OCI-LY7 (cell line): ENCODE measurements around the gene GPC4. TPM values are rescaled to one million over a fixed set of nuclear protein-coding genes. Genes with fewer than 3 reads are reported as not detected.

Experiments used
- BruUV-seq: library from RNA; stranded (reverse); fragments of 400-500 nt; replicated peaks from 2 replicates; lab custom pipeline; 2021; lab: Mats Ljungman, UMichigan
- CTCF ChIA-PET: fragments of 300-600 bp; sonication (Branson Sonifier 250); formaldehyde crosslinking; loops from one replicate; lab custom pipeline; 2022; ENCODE audit warnings: antibody characterized with exemption; ENCODE audit not compliant: unreplicated experiment; lab: Charles Lee
- POLR2A ChIA-PET: fragments of 300-600 bp; sonication (Branson Sonifier 250); formaldehyde crosslinking; loops from one replicate; lab custom pipeline; 2022; ENCODE audit warnings: antibody characterized with exemption; lab: Charles Lee
- DNase-seq: peaks from one replicate; pipeline ENCODE4 v3.0.0-alpha.2; 2015; ENCODE audit warnings: low spot score
- H2AFZ ChIP-seq: fragments of 200-600 bp; sonication (generic), shearing (Covaris generic); 2 replicates; pipeline ENCODE4 v1.6.1; 2014; ENCODE audit warnings: mild to moderate bottlenecking, antibody characterized with exemption, low read length, moderate library complexity
- H3K27ac ChIP-seq: fragments of 200-600 bp; sonication (generic); 2 replicates; pipeline ENCODE4 v1.5.1; 2014; ENCODE audit warnings: mixed run types, low read depth, mild to moderate bottlenecking, moderate library complexity, low read length, inconsistent platforms; ENCODE audit not compliant: poor library complexity, severe bottlenecking
- H3K36me3 ChIP-seq: fragments of 200-600 bp; sonication (generic); 2 replicates; pipeline ENCODE4 v1.6.1; 2014; ENCODE audit warnings: mild to moderate bottlenecking, antibody characterized with exemption, low read length, moderate library complexity, mixed read lengths; ENCODE audit not compliant: insufficient read depth
- H3K4me1 ChIP-seq: fragments of 200-600 bp; sonication (generic); 2 replicates; pipeline ENCODE4 v1.5.1; 2014; ENCODE audit warnings: mild to moderate bottlenecking, low read length; ENCODE audit not compliant: insufficient read depth, poor library complexity, severe bottlenecking
- H3K4me2 ChIP-seq: fragments of 200-600 bp; sonication (generic); 2 replicates; pipeline ENCODE4 v1.6.1; 2014; ENCODE audit warnings: mild to moderate bottlenecking, low read length
- H3K4me3 ChIP-seq: fragments of 200-600 bp; sonication (generic); 2 replicates; pipeline ENCODE4 v1.5.1; 2014; ENCODE audit warnings: mild to moderate bottlenecking, low read depth, low read length; ENCODE audit not compliant: poor library complexity, severe bottlenecking
- H3K79me2 ChIP-seq: fragments of 200-600 bp; sonication (generic); 2 replicates; pipeline ENCODE4 v1.6.1; 2016; ENCODE audit warnings: low read depth, mild to moderate bottlenecking, low read length, moderate library complexity, mixed read lengths; ENCODE audit not compliant: insufficient read depth
- H3K9me2 ChIP-seq: fragments of 200-600 bp; sonication (generic); 2 replicates; pipeline ENCODE4 v1.6.1; 2016; ENCODE audit warnings: mild to moderate bottlenecking, low read length, mixed read lengths; ENCODE audit not compliant: insufficient read depth
- H3K9me3 ChIP-seq: fragments of 200-600 bp; sonication (generic); 2 replicates; pipeline ENCODE4 v1.6.1; 2014; ENCODE audit warnings: mild to moderate bottlenecking, mixed run types, low read length, mixed read lengths
- H4K20me1 ChIP-seq: fragments of 200-600 bp; sonication (generic); 2 replicates; pipeline ENCODE4 v1.6.1; 2014; ENCODE audit warnings: mild to moderate bottlenecking, antibody characterized with exemption, low read length, moderate library complexity, mixed read lengths; ENCODE audit not compliant: insufficient read depth
- EZH2phosphoT487 ChIP-seq: fragments of 200-600 bp; sonication (generic); IDR thresholded peaks from 2 replicates; pipeline ENCODE4 v1.6.1; 2018; ENCODE audit warnings: low read depth, borderline replicate concordance, mild to moderate bottlenecking, mixed run types, antibody characterized with exemption, low read length, moderate library complexity, mixed read lengths
- intact Hi-C: fragments of 100-400 bp; cut with micrococcal nuclease; formaldehyde crosslinking; loops from one replicate; pipeline ENCODE4 v1.10.0; 2022; ENCODE audit not compliant: unreplicated experiment
- total RNA-seq, 2 experiments: library from RNA; depleted of rRNA in 1 of 2; stranded (reverse); fragments of >200 nt in 1 of 2; shearing (Covaris generic) in 1 of 2; gene quantifications; 2 replicates each; pipeline ENCODE4 v1.2.3, GENCODE V29; 2014 to 2022
- TF ChIP-seq, protein P1 (sequence below): fragments of 200-600 bp; sonication (generic); conservative IDR thresholded peaks from 2 replicates; pipeline ENCODE4 v1.5.1; 2014; ENCODE audit warnings: mild to moderate bottlenecking, antibody characterized with exemption, low read length, moderate library complexity, mixed read lengths

Gene GPC4
- total RNA-seq, 2 experiments from 2014 or later, result not detected

DNA sequence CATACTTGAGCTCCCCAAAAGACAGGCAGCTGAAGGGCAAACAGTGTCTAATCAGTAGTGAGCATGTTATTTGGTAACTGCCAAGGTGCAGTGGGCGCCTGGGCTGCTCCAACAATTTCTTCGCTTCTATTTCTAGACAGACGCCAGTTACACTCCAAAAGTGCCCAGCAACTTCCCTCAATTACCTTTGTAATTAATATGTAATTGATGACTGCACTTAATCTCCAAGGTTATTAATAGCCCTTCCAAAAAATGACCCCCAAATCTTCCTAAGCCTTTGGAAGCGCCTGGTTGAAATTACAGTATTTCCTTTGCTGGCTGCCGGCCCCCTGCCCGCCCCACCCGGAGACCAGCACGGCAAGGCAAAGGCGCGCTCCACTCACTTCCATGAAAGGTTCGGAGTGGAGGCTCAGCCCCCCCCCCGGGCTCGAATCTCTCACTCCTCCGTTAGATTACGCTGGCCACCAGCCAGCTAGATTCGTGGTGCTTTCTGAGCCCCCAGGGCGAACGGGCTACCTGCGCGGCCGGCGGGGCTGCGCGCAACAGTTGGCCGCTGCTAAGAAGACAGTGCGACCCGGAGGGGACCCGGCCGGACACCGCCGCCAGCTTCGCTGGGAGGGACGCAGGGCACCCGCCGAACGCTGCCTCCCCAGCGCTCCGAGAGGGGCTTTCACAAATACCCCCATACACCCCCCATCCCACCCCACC is 1.9 kb downstream of the GPC4 start:
- Histone ChIP-seq H3K9me3 (no peaks in the 10 kb centered on the region), H3K4me1 (no peaks in the 10 kb centered on the region), H3K4me3 (no peak overlapping the region), H3K9me2 (no peaks in the 10 kb centered on the region), H3K79me2 (no peaks in the 10 kb centered on the region), H3K36me3 (no peaks in the 10 kb centered on the region), H4K20me1 (no peaks in the 10 kb centered on the region), H3K27ac (no peak overlapping the region), H2AFZ (no peak overlapping the region), H3K4me2 (no peak overlapping the region)
- DNase-seq, result no peak
- no TSS peak for BruUV-seq
- intact Hi-C loops, result no loop called here
- ChIA-PET POLR2A (no interaction called here), CTCF (no interaction called here)
- TF ChIP-seq, protein P1, sequence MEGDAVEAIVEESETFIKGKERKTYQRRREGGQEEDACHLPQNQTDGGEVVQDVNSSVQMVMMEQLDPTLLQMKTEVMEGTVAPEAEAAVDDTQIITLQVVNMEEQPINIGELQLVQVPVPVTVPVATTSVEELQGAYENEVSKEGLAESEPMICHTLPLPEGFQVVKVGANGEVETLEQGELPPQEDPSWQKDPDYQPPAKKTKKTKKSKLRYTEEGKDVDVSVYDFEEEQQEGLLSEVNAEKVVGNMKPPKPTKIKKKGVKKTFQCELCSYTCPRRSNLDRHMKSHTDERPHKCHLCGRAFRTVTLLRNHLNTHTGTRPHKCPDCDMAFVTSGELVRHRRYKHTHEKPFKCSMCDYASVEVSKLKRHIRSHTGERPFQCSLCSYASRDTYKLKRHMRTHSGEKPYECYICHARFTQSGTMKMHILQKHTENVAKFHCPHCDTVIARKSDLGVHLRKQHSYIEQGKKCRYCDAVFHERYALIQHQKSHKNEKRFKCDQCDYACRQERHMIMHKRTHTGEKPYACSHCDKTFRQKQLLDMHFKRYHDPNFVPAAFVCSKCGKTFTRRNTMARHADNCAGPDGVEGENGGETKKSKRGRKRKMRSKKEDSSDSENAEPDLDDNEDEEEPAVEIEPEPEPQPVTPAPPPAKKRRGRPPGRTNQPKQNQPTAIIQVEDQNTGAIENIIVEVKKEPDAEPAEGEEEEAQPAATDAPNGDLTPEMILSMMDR, result no peak
- no peak for TF ChIP-seq EZH2phosphoT487

DNA sequence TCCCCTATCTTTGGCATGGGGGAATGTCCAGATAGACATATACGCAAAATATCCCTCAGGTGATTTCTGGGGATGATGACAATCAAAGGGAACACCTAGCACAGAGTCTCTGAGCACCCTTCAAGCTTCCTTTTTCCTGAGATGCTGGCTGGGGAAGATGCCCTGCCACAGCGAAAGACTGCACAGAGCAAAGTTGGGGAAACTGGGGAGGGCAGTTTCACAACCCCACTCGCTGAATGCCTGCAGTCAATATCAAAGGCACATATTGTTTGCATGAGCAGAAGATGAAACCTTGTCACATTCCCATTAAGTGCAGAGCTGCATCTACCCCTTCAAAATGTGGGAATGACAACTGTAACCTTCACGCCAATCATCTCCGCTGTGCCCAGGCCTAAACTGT is 2.6 kb downstream of the GPC4 start:
- ChIA-PET POLR2A (no interaction called here), CTCF (no interaction called here)
- no peaks in the 10 kb centered on the region for H3K9me2 ChIP-seq
- no peak overlapping the region for H3K4me2 ChIP-seq
- no peaks in the 10 kb centered on the region for H3K36me3 ChIP-seq
- H3K79me2 ChIP-seq, result no peaks in the 10 kb centered on the region
- H3K27ac ChIP-seq, result no peak overlapping the region
- H2AFZ ChIP-seq, result no peak overlapping the region
- H3K4me1 ChIP-seq, result no peaks in the 10 kb centered on the region
- BruUV-seq, result no TSS peak
- no peaks in the 10 kb centered on the region for H4K20me1 ChIP-seq
- DNase-seq, result no peak
- H3K4me3 ChIP-seq, result no peak overlapping the region
- intact Hi-C loops, result no loop called here
- H3K9me3 ChIP-seq, result no peaks in the 10 kb centered on the region
- TF ChIP-seq EZH2phosphoT487, result no peak
- TF ChIP-seq, protein P1, result no peak

DNA sequence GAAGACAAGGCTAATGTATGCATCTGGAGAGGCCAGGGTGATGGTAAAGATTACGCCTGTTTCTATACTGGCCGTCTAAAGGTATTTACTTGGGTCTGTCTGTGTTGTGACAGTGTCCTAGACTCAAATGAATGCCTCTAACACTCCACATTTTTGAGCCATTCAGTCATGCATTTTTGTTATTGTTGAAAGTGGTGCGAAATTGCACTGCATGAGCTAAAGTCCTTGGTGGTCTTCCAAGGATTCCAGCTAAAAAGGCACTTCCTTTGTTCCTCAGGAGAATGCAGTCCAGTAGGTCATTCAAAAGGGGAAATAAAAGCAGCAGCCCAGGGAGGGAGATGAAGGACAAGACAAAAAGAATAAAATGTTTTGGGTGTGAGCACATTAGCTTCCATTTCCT is 3.0 kb downstream of the GPC4 start:
- no peaks in the 10 kb centered on the region for H3K36me3 ChIP-seq
- H3K4me1 ChIP-seq, result no peaks in the 10 kb centered on the region
- ChIA-PET CTCF (no interaction called here), POLR2A (no interaction called here)
- H3K27ac ChIP-seq, result no peak overlapping the region
- no peaks in the 10 kb centered on the region for H3K9me2 ChIP-seq
- no peak for TF ChIP-seq EZH2phosphoT487
- TF ChIP-seq, protein P1, result no peak
- DNase-seq, result no peak
- no peak overlapping the region for H2AFZ ChIP-seq
- H3K4me3 ChIP-seq, result no peak overlapping the region
- no peaks in the 10 kb centered on the region for H3K79me2 ChIP-seq
- H3K9me3 ChIP-seq, result no peaks in the 10 kb centered on the region
- BruUV-seq, result no TSS peak
- no peak overlapping the region for H3K4me2 ChIP-seq
- intact Hi-C loops, result no loop called here
- H4K20me1 ChIP-seq, result no peaks in the 10 kb centered on the region
